ENCODE measurements around the gene PBX2. TPM values are rescaled to one million over a fixed set of nuclear protein-coding genes. Genes with fewer than 3 reads are reported as not detected.

PBX2 gene
- total and polyA plus RNA-seq, 10 donors: 29.6 to 160 (median 89.9) TPM

GRCh38 chr6:32222333-32223230 is 32.6 kb upstream of the PBX2 start:
- DNase-seq: no peak
- TF ChIP-seq POLR2AphosphoS5 (IDR thresholded peaks at IDR 0.05) (no peak), POLR2A (IDR thresholded peaks at IDR 0.05) (no peak)
- TF ChIP-seq, protein P1, sequence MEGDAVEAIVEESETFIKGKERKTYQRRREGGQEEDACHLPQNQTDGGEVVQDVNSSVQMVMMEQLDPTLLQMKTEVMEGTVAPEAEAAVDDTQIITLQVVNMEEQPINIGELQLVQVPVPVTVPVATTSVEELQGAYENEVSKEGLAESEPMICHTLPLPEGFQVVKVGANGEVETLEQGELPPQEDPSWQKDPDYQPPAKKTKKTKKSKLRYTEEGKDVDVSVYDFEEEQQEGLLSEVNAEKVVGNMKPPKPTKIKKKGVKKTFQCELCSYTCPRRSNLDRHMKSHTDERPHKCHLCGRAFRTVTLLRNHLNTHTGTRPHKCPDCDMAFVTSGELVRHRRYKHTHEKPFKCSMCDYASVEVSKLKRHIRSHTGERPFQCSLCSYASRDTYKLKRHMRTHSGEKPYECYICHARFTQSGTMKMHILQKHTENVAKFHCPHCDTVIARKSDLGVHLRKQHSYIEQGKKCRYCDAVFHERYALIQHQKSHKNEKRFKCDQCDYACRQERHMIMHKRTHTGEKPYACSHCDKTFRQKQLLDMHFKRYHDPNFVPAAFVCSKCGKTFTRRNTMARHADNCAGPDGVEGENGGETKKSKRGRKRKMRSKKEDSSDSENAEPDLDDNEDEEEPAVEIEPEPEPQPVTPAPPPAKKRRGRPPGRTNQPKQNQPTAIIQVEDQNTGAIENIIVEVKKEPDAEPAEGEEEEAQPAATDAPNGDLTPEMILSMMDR (IDR thresholded peaks at IDR 0.05 in 8 of 11, conservative IDR thresholded peaks at IDR 0.05 in 3 of 11): no peak
- 69 to 78% (median 74%) methylated on average over 8 of the region's 8 CpGs for WGBS, 5 donors
- Histone ChIP-seq H3K27ac (peak overlapping the region in 4 of 8 donors; percentile 54 to 75 (median 60)), H3K36me3 (no peaks in the 10 kb centered on the region), H3K9me3 (no peaks in the 10 kb centered on the region), H3K27me3 (replicated peaks in 1 of 7) (no peaks in the 10 kb centered on the region), H3K4me3 (peak overlapping the region in 2 of 8 donors; percentile 15 to 30), H3K4me1 (peaks cover 4 to 54% (median 34%) of the 10 kb centered on the region in 6 donors)
- intact Hi-C loops (cut with DNase I; ENCODE audit: low total_unique reads): no loop called here

DNA sequence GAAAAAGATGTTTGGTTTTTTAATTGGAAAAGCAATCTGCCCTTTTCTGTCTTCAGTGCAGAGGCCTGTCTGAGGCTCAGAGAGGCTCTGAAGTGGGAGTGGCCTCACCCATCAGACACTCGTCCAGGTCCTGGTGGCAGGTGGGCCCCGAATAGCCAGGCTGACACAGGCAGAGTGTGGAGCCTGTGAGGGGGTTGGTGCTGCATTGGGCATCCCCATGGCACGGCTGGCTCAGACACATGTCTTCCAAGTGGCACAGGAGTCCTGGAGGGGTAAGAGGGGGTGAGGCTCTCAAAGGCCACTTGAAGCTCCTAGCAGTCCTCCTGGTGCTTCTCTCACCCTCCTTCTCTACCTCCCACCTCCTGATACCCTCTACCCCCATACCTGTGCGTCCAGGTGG is 30.0 kb upstream of the PBX2 start:
- H3K4me1 ChIP-seq: peaks cover 4 to 34% (median 27%) of the 10 kb centered on the region in 6 donors
- TF ChIP-seq, protein P1 (IDR thresholded peaks at IDR 0.05 in 8 of 11, conservative IDR thresholded peaks at IDR 0.05 in 3 of 11): no peak
- H3K9me3 ChIP-seq: no peaks in the 10 kb centered on the region
- no peaks in the 10 kb centered on the region for H3K36me3 ChIP-seq
- H3K27me3 ChIP-seq (replicated peaks in 1 of 7): no peaks in the 10 kb centered on the region
- intact Hi-C loops (cut with DNase I; ENCODE audit: low total_unique reads): no loop called here
- H3K4me3 ChIP-seq: no peak overlapping the region
- H3K27ac ChIP-seq: no peak overlapping the region
- 72 to 81% (median 79%) methylated on average over 3 to 4 of the region's 4 CpGs for WGBS, 5 donors
- DNase-seq: no peak

- Histone ChIP-seq H3K27ac (no peak overlapping the region), H3K4me3 (no peak overlapping the region), H3K4me1 (peaks cover 0 to 16% (median 10%) of the 10 kb centered on the region in 6 donors), H3K36me3 (no peaks in the 10 kb centered on the region), H3K27me3 (replicated peaks in 1 of 7) (no peaks in the 10 kb centered on the region), H3K9me3 (no peaks in the 10 kb centered on the region)
- WGBS, 5 donors: 79 to 89% (median 83%) methylated on average over 7 of the region's 7 CpGs
- TF ChIP-seq POLR2A (IDR thresholded peaks at IDR 0.05) (no peak), POLR2AphosphoS5 (IDR thresholded peaks at IDR 0.05) (no peak)
- TF ChIP-seq, protein P1 (IDR thresholded peaks at IDR 0.05 in 8 of 11, conservative IDR thresholded peaks at IDR 0.05 in 3 of 11): no peak
- no peak for DNase-seq
- intact Hi-C loops (cut with DNase I; ENCODE audit: low total_unique reads): no loop called here
These were observed 28.2 kb upstream of the PBX2 start for GRCh38 chr6:32218167-32218566.

- TF ChIP-seq POLR2A (IDR thresholded peaks at IDR 0.05) (no peak), POLR2AphosphoS5 (IDR thresholded peaks at IDR 0.05) (no peak)
- TF ChIP-seq, protein P1 (IDR thresholded peaks at IDR 0.05 in 8 of 11, conservative IDR thresholded peaks at IDR 0.05 in 3 of 11): no peak
- Histone ChIP-seq H3K4me1 (peaks cover 0 to 4% (median 1%) of the 10 kb centered on the region in 6 donors), H3K4me3 (no peak overlapping the region), H3K27me3 (replicated peaks in 1 of 7) (no peaks in the 10 kb centered on the region), H3K27ac (no peak overlapping the region), H3K36me3 (no peaks in the 10 kb centered on the region), H3K9me3 (no peaks in the 10 kb centered on the region)
- intact Hi-C loops (cut with DNase I; ENCODE audit: low total_unique reads): no loop called here
- 78 to 89% (median 85%) methylated on average over 8 to 11 of the region's 11 CpGs for WGBS, 5 donors
- DNase-seq: no peak
These were observed 27.0 kb upstream of the PBX2 start for GRCh38 chr6:32216998-32217397.

Measured in spleen (tissue), 11 donors.